GM19099 (cell line): ENCODE measurements around the gene ATF3.

ENCODE experiments used
- POLR2A ChIP-seq: IDR thresholded peaks from 3 replicates; pipeline ENCODE4 v1.6.1; 2011; ENCODE audit warnings: low read depth; ENCODE audit not compliant: insufficient read length; ENCODE audit errors: extremely low read depth

ATF3 gene

DNA sequence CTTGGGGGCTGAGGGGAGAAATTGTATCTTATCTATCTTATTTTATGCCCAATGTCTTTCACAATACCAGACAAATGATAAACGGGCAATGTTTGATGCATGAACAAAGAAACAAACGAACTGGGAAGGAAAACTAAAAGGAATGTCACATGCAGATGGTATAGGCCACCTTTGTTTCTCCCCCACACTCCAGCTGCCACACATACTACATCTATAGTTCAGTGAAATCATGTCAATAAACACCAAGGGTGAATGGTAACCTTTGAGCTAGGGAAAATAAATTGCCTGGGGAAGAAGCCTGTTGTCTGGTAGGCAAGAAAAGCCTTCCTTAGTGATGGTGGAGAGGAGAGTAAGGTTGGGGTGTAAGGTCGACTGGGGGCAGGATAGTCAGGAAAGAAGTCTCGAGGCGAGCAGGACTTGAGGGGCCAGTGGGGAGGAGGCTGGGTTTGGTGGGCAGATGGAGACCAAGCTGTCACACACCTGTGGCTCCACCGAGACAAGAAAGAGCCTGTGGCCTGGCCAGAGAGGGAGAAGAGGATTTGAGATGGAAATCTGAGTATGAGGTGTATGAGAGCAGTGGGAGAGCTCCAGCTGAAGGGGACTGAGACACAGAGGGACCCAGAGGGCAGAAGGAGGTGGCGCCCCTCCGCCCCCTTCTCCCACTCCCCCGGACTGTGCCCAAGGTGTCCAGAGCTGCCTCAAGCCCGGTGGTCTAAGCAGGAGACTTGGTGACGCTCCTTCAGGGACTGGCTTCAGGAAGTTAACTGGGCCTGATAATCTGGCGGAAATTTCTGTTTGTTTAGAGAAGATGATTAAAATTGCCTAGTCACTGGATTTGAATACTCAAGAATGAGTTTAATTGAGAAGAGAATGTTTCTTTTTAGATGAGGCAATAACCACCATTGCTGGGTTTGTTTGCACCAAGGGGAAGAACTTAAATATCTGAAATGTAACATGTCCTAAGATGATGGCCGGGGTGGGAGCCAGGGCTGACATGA is 37.3 kb downstream of the ATF3 start:
- TF ChIP-seq POLR2A: no peak

DNA sequence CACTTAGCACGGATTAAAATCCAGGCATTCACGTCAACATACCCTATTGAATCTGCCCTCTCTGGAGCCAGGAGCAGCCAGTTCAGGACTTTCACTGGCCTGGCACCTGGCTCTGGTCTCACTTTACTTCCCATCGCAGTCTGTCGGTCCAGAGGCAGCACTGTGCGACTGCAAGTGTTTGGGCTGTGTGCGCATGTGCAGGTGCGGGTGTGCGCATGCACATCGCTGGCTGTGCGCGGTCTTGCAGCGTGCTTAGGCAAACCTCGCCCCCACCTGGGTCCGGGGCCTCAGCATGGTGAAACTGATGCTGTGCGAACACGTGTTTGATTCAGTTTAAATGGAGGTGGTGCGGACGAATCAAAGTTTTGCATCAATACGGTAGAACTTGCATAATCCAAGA is 38.0 kb downstream of the ATF3 start:
- no peak for TF ChIP-seq POLR2A

DNA sequence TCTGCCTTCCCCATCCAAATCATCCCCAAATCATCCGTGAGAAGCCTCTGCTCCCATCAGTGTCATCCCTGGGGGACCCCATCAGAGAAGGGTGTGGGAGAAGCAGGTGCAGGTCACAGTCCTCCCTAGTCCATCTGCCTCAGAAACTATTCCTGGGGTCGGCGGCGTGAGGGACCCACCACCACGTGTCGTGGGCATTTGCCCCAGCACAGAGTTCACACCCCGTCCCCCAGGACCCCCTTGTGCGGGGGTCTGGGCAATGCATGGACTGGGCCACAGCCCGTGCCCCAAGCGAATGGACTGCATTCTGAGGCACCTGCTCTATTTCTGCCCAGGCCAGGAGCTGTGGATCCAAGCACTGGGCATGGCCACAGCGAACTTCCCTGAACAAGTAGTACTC is 38.4 kb downstream of the ATF3 start:
- no peak for TF ChIP-seq POLR2A

DNA sequence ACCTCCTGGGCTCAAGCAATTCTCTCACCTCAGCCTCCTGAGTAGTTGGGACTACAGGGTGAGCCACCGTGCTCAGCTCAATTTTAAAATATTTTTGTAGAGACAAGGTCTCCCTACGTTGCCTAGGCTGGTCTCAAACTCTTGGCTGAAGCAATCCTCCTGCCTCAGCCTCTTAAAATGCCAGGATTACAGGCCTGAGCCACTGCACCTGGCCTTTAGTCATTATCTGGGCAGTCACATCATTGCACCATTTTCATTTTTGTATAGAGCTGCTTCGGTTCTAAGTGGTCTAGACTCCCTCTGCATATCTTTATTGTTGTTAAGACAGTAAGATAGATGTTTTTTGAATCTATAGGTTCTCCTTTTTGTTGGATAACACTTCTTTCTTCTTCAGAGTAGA is 39.9 kb downstream of the ATF3 start:
- TF ChIP-seq POLR2A: no peak

DNA sequence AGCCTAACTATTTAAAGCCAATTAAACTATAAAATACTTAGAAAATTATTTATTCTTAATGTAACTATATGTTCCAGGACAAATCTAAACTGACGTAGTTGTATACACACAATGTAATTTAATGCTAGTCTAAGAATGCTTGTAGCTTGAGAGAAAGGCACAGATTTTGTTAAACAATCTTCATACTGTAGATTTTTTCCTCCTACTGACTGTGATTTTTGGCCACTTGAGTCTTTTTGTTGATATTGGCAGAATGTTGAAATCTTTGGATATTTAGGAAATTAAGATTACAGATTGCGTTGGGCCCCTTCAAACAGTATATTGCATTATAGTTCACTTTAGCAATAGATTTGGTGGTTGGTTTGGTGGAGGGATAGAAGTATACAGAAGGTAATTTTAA is 40.5 kb downstream of the ATF3 start:
- no peak for TF ChIP-seq POLR2A

DNA sequence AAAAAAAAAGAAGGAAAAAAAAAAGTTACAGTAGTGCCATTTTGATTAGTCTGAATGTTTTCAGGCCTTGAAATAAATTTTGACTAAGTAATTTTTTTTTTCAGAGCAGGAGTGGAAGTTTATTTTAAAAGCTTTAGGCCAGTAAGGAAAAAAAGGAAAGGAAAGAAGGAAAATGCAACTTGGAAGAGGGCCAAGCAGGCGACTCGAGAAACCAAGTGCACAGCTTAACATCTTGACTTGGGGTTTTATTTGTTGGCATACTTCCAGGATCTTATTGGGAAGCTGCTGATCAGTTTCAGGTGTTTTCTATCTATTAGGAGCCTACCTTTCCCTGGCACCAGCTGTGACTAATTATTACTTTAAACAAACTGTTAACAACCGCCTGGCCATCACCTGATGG is 41.7 kb downstream of the ATF3 start:
- TF ChIP-seq POLR2A: no peak

DNA sequence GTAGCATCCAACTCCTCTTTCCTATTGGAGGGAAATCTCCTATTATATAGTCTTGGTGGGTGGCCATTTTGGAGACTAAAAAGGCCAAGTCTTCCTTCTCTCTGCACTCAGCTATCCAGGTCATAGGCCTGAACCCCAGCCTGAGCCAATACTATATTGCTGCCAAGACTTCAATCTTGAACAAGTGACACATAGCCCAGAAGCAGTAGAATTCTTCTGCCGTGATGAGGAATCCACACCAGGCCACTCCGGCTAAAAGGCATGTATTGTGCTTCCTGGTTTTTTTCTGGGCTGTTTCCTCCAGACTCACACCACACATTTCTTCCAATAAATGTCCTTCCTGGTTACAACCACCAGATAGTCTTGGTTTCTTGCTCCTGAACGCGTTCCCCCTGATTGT is 43.0 kb downstream of the ATF3 start:
- TF ChIP-seq POLR2A: no peak

DNA sequence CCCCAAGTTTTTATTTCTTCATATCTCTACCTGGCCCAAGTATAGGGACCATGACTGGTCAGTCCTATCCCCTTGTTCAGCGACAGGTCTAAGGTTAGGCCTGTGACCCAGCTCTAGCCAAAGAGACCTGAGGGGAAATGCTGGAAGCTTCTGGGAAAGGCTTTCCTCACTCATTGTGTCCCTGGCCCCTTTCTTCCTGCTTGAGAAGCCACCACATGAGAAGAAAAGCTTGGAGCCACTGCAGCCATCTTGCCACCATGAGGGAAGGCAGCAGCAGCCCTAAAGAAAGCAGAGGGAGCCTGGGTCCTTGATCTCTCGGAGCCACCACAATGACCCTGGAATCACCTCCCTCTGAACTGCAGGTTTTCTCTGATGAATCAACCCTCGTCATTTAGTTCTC is 43.4 kb downstream of the ATF3 start:
- TF ChIP-seq POLR2A: no peak

DNA sequence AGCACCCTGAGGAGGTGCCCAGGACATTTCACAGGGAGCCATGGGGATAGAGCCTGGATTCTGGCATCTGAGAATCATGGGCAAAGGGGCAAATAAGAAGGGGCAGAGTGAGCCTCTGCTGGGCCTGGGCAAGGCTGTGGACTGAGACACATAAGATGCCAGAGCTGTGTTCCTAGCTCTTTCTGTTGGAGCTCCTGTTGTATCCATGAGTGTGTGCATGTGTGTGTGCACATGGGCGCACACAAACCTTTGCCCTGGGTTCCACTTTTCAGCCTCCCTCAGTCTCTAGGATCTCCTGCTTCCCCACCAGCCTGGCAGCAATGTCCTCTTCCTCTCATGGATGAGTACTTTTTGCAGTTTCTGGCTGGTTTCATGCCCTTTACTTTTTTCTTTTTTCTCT is 44.0 kb downstream of the ATF3 start:
- no peak for TF ChIP-seq POLR2A

DNA sequence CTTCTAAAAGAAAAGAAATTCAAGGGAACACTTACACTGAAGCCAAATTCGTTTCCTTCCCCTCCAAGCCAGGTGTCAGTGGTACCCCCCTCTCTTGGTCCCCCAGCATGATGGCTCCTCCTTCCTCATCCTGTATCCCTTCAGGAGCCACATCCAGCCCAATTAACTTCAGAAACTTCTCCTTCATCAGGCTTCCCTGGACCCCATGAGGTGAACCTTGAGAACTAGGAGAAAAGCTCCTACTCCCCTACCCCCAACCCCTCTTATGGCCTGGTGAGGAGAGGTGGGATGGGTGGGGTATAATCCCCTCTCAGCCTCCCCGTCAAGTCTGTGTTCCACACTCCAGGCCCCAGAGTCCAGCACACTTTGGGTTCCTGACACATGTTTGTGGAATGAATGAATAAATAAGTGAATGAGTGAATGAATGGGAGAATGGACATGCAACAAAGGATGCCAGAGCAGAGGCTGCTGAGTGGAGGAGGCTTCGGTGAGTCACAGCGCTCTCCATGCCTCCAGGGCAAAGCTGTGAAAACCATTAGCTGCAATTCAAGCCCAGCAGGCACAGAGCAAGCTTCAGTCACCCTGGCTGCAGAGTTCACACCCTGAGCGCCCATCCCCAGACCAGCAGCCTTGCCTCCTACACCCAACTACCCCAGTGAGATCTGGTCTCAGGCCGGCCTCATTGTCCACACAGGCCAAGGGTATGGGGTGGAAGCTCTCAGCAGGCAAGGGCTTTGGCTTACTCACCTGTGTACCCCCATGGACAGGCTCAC is 47.3 kb downstream of the ATF3 start:
- no peak for TF ChIP-seq POLR2A

DNA sequence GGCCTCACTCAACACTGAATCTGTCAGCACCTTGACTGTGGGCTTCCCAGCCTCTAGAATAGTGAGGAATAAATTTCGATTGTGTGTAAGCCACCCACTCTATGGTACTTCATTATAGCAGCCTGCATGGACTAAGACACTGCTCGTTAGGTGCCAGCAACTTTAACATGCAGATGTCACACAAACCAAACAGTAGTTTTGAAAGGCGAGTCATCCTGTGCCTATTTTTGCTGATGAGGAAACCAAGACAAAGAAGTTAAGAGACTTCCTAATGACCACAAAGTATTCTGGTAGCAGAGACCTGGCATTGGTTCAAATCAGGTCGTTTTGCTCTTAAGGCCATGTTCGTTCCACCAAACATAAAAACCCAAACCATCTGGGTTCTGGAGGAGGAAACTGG is 48.2 kb downstream of the ATF3 start:
- no peak for TF ChIP-seq POLR2A

DNA sequence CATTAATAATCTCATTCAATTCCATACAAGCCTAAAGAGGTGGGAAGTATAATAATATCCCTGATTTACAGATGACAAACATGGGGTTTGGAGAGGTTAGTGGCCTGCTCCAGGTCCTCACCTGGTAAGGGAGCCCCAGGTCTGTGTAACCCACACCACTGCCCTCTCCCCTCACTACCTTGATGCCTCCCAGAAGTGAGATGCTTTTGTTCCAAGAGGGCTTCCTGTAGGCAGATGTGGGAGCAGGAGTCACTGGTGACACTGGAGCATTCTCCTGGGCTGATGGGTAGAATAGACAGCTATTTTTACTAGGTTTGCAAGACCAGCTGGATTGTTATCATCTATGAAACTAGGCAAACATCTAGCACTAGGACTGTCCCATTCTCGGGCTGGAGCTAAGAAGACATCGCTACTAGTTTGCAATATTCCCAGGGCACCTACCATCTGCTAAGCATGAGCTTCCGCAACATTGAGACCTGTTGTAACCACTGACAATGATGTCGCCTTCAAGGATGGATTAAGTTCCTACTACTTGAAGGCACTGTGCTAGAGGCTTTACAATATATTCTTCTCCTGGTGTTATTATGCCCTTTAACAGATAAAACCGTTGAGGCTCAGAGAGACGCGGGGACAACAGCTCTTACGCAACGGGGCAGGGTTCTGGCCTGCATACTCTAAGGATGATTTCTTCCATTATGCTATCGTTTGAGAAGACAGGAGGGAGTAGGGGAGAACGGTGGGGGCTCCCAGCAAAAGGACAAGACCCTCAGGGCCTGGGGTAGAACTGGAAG is 56.0 kb downstream of the ATF3 start:
- TF ChIP-seq POLR2A: no peak

DNA sequence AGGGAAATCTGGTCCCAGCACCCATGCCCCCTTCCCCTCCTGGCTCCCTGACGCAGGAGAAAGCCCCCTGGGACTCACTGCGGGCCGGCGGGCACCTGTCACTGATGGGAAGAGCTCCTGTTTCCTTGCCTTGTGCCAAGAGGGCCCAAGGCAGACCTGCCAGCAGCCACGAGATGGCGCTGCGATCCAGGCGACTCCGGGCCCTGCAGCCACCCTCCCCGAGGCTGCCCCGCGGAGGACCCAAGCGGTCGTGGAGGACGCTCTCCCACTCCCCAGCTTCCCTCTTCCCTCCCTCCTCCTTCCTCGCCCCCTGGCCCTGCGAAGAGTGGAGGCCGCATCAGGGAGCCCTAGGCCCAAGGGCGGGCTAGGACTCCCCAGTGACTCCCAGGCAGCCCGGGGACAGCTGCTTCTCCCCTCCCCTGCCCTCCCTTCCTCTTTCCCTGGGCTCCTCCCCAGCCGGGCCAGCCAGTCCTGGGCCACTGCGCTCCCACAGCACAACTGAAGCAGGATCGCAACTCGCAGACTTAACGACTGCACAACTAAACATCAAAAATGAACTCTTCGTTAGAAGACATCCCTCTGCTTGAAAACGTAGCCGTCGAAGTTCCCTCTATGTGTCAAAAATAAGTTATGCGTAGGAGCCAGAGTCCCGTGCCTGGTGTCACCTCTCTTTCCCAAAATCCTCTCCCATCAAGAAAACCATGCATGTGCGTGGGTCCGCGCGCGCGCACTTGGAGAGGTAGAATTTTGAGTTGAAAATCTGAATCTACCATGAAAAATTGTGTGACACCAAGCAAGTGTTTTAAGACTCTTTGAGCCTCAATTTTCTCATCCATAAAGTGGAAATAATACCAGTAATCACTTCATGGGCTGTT is 56.9 kb downstream of the ATF3 start:
- TF ChIP-seq POLR2A: no peak

DNA sequence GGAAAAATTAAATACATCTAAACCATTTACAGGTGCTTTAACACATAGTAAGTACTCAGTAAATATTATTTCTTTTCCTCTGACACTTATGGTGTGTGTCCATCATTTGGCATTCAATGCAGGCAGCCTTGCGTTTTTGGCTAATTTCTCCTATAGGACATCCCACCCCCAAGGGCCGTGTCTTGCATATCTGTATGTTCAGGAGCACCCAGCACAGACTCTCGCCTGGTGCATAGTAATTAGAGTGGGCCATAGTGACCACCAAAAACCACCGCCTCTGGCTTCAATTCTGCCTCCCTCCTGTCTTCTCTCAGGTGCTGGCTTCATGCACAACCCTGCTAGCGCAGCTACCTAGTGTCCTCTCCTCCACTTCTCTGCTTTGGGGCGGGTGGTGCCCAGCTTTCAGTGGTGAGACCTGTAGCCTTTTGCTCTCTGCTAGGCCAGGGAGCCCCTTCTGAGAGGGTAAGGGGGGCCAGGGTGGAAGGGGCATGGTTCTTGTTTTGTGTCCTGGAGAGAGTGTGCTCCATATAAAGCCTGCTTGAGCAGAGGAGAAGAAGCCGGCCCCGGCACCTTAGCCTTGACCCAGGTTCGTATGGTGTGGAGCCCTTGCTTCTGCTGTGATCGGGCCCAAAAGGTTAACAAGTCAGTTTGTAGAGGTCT is 57.7 kb downstream of the ATF3 start:
- TF ChIP-seq POLR2A: no peak
